Posterior cingulate gyrus (tissue), 11 donors: ENCODE results near the gene ADAM12.

Experiments used
- DNase-seq, 10 donors: peaks; one replicate each; pipeline versions ENCODE4 v3.0.0 to v3.0.0-alpha.2; 2020 to 2021; ENCODE audit warnings: mixed read lengths in 3 of 10
- intact Hi-C: fragments of 100-400 bp; cut with DNase I; formaldehyde crosslinking; loops from one replicate; pipeline ENCODE4 v1.15.1; 2023

ADAM12 gene

GRCh38 chr10:126336801-126337200 is 51.5 kb downstream of the ADAM12 start:
- no peak for DNase-seq
- intact Hi-C loops = no loop called here

DNA sequence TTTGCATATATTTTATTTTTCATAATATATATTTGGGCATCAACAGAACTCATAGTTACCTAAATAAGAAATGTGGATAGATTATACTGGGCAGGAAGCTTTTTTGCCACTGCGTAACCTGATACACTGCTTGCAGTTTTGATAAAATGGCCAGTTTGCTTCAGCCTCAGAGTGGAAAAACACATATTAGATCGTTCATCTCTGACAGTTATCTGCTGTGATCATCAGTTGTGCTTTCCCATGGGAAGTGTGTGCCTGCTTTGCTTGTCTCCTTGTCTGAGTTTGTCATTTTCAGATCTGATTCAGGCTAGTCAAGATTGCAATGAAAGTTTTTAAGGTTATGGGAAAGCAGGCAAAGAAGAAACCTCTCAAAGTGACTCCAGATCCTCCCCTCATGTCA is 54.0 kb downstream of the ADAM12 start:
- intact Hi-C loops = no loop called here
- no peak for DNase-seq

DNA sequence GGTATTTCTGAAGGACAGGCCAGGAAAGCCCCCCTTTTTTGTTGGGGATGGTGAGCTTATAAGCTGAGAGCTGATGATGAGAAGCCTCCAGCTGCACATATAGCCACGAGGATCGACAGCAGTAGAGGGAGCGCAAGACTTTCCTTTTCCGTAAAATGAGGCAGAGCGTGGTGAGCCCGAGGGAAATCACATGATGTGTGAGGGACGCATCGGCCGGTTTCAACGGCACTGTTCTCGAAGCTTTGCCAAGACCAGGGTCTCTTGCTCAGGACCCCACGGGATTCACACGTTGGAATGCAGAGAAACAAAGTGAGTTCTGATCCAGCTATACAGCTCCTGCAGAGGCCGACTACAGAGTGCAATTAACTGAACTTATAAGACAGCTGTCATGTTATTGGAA is 55.7 kb downstream of the ADAM12 start:
- intact Hi-C loops = no loop called here
- no peak for DNase-seq

- DNase-seq = no peak
- intact Hi-C loops = no loop called here
These were observed 57.2 kb downstream of the ADAM12 start for GRCh38 chr10:126331101-126331500.

DNA sequence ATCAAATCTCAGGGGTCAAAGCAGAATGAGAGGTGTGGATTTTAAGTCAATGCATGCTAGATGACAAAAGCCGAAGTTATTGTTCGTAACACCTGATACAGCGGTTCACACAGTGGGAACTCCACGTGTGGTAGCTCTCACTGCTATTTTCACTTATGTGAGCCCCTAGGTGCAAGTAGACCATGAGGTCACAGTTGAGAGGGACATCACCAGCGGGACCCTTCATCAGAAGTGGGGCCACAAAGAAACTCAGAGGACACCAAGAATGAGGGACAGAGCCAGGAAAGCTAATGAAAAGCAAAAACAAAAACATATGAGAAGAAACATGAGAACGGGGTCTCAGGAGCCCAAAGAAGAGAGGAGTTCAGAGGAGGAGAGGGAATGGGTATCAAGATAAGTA is 63.5 kb downstream of the ADAM12 start:
- intact Hi-C loops = no loop called here
- DNase-seq = no peak

- no peak for DNase-seq
- intact Hi-C loops = no loop called here
These were observed 66.8 kb downstream of the ADAM12 start for GRCh38 chr10:126321440-126321839.

DNA sequence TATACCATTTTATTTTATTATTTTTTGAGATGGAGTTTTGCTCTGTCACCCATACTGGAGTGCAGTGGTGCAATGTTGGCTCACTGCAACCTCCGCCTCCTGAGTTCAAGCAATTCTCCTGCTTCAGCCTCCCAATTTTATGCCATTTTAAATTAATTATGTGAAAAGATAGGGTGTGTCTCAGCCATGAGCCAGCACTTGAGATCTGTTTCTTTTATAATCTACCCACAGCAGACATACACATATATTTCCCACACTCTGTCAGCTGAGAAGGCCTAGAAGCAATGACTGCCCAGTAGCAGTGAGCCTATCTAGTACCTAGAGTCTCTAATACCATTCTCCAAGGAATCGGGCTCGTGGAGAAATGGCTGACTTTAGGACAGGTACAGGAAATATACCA is 70.5 kb downstream of the ADAM12 start:
- intact Hi-C loops = no loop called here
- no peak for DNase-seq

DNA sequence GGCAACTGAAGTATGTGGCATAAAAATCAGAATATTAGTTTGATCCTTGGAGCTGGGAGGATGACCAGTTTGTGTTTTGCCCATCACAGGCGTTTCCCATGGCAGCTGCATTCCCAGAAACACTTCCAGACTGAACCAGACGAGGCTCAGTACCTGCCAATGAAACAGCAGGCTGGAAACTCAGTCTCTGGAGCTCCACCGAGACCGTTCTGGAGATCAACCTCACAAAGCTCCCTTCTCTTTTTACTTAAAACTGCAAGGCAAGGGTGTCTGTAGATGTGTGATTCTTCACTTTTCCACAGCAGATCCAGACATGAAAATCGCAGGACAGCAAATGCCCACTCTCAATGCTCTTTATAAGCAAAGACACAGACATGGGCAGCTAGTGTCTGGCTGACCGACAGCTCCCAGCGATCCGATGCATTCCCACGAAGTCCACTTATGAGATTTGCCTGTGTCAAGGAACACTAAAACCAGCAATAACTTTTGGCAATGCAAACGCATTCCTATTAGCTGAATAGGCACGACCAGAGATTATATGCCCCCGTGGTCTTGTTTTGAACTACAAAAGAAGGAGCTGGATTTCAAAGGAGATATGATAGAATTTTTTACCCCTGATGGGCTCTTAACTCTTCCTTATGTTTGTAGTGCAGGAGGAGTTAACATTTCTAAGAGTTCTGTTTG is 72.6 kb downstream of the ADAM12 start:
- intact Hi-C loops = no loop called here
- no peak for DNase-seq

DNA sequence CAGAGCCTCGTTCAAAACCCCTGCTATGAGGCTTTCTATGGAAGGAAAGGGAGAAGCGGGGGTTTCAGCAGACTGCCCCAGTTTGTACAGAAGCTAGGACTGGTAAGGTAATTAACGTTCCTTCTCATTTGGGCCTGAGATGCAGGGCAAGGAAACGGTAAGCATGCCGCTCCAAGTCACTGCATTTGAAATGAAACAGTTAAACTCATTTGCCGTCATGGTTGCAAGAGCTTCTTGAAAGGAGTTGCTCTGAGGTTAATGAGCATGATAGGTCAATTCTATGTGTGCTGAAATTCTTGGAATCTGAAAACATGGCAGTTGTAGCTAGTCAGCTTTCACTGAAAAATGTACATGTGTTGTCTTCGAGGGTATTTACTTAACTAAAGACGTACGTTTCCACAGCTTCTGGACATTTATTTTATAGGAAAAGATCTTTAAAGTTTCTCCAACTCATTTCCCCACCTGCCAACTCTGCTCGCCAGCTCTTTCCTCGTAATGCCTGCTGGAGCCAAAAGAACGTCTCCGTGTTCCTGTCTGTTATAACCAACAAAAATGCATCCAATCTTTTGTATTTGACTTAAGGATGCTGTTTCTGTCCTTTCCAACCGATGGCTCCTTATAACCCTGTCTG is 73.3 kb downstream of the ADAM12 start:
- intact Hi-C loops = no loop called here
- DNase-seq = no peak

DNA sequence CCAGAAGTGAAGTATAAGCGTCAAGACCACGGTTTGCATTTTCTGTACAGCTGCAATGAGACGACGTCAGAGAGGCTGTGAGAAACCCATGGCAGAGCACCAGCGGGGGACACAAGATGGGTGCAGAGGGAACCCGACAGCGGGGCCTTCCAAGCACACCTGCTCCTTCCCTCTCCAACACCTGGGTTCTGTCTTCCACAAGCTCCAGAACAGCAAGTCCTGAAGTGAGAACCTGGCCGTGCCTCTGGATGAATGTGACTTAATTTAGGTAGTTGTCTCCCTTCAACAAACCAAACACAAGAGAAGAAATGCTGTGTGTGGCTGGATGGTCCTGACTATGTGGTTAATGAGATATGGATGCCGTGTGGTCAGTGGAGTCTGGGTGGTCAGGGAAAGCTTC is 76.1 kb downstream of the ADAM12 start:
- DNase-seq = no peak
- intact Hi-C loops = no loop called here

GRCh38 chr10:126309228-126309883 is 78.9 kb downstream of the ADAM12 start:
- DNase-seq = no peak
- intact Hi-C loops = no loop called here

GRCh38 chr10:126302826-126303665 is 85.2 kb downstream of the ADAM12 start:
- intact Hi-C loops = loop anchor here (2.0 kb wide), 1 partner anchor 320 kb away; no protein-coding TSS in a partner anchor
- peak in 1 of 10 donors; percentile 16 for DNase-seq

- intact Hi-C loops = loop anchor here (2.0 kb wide), 1 partner anchor 320 kb away; no protein-coding TSS in a partner anchor
- no peak for DNase-seq
These were observed 85.9 kb downstream of the ADAM12 start for GRCh38 chr10:126302476-126302756.

DNA sequence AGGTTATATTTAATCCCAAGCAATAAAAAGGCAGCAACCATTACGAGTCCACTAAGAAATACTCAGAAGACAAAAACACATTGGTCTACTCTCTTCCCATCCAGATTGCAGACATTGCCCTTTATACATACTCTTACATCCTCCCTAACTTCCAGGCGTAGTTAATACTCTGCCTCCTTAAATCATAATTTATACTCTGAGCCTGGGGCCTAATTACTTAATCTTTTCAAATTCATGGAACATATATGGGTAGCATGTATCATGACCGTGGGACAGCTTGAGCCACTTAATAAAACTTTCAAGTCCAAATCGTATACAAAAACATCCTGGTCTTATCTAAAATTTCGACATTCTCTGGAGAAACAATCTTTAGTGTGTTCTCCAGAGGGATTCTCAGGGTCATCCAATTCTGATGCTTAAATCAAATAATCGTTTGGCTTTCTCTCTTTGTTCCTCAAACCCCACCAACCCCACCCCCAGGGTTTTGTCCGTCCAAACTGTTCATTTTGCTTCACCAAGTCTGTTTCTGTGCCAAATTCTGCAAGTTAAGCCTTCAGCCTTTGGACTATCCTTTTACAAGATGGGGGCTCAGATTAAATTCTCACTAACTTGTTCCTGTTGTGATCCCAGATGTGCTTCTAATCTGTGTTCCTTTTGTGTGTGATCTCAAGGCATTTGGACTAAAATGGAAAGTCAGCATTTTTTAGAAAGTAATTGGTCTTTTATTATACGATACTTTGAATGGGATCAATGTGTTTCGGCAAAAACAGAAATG is 86.4 kb downstream of the ADAM12 start:
- intact Hi-C loops = loop anchor here (2.0 kb wide), 1 partner anchor 319 kb away; no protein-coding TSS in a partner anchor
- DNase-seq = no peak

DNA sequence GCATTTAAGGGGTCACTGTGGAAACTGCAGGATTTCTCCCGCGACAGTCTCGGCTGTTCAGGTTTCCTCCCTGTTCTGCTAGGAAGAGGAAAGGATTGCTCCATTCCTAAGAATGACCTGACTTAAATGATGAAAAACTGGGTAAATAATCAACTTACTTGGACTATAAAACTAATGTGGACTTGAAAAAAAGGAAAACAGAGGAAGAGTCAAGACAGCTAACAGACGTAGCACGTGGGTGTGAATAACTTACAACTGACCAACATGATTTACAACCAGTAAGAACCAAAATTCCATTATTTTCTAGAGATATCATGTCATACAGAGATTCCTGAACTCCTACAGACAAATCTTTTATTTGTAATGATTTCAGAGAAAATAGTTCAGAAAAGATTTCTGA is 93.8 kb downstream of the ADAM12 start:
- no peak for DNase-seq
- intact Hi-C loops = no loop called here

GRCh38 chr10:126290232-126290631 is 98.0 kb downstream of the ADAM12 start:
- intact Hi-C loops = no loop called here
- DNase-seq = no peak

DNA sequence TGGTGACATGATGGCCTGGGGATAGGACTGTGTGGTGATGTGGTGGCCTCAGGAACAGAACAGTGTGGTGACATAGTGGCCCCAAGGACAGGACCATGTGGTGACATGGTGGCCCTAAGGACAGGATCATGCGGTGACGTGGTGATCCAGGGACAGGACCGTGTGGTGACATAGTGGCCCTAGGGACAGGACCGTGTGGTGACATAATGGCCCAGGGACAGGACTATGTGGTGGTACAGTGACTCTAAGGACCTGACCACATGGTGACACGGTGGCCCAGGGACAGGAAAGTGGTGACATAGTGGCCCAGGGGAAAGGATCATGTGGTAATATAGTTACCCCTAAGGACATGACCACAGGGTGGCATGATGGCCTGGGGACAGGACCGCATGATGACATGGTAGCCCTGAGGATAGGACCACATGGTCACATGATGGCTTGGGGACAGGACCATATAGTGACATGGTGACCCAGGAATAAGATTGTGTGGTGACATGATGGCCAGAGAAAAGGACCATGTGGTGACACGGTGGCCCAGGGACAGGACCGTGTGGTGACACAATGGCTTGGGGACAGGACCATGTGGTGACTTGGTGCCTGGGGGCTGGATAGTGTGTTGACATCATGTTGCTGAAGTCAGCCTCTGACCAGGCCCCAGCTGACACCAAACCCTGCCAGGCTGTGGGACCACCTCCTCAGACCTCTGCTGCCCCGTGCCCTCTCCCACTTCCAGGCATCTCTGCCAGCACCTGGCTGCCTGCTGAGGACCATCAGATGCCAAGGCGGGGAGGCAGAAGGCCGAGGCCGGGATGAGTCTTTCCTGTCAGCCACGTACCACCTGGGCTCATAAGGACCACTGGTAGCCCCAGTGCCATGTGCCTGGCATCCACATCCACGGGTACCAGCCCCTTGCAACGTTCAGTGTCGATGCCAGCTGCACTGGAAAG is 99.5 kb downstream of the ADAM12 start:
- intact Hi-C loops = no loop called here
- peak in 1 of 10 donors; percentile 80 for DNase-seq

DNA sequence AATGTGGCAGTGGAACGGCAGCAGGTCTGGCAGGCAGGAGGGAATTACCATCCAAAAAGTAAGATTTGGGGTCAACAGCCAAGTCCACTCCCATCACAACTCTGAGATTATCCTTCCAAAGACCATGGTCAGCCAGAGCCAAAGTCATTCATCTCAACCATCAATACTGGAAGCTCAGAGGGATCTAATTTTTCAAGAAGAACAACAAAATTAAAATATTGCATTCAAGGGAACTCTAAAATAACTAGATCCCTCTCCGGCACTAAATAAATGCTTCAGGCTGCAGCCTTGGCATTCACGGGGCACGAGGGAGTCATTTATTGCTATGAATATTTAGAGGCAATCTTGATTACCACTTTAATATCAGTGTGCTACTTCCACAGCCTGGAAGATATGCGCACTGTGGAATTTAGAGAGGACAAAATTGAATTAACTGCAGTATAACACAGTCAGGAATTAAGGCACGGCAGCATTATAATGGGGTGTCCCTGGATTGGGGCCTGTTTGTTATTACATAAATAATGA is 102.0 kb downstream of the ADAM12 start:
- intact Hi-C loops = no loop called here
- DNase-seq = no peak

DNA sequence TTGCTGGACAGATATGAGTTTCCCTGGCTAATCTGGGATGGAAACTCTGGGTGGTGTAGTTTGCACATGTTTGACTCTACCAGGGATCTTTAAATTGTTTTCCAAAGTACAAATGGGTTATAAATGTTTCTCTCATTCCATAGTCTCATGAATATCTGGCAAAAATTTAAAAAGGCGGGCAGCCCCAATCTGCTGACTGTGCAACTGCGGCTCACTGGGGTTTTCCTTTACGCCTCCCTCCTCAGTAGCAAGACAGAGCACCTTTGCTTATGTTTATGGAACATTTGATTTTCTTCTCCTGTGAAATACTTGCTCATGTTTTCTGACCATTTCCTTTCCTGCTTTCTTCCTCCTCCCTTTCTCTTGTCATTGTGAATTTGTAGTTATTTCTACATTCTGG is 105.0 kb downstream of the ADAM12 start:
- DNase-seq = no peak
- intact Hi-C loops = no loop called here
